Prostate gland (tissue), 2 donors: Measurements from ENCODE around the gene EPB41L5.

Experiments
- CTCF ChIP-seq, 4 experiments: fragments of 200-600 bp in 2 of 4; fragments of 450-650 bp in 2 of 4; sonication (generic) in 2 of 4; IDR thresholded peaks; 1 replicate in 3 of 4; 2 replicates in 1 of 4; pipeline ENCODE4 v1.5.1; 2016 to 2019; ENCODE audit warnings: antibody characterized with exemption in 4 of 4, mild to moderate bottlenecking in 2 of 4, moderate library complexity in 2 of 4
- POLR2A ChIP-seq: fragments of 450-650 bp; IDR thresholded peaks from one replicate; pipeline ENCODE4 v1.6.1; 2016; ENCODE audit warnings: antibody characterized with exemption, mild to moderate bottlenecking
- POLR2AphosphoS5 ChIP-seq: sonication (generic); formaldehyde crosslinking; IDR thresholded peaks from one replicate; pipeline ENCODE4 v1.6.1; 2017; ENCODE audit warnings: antibody characterized with exemption

DNA sequence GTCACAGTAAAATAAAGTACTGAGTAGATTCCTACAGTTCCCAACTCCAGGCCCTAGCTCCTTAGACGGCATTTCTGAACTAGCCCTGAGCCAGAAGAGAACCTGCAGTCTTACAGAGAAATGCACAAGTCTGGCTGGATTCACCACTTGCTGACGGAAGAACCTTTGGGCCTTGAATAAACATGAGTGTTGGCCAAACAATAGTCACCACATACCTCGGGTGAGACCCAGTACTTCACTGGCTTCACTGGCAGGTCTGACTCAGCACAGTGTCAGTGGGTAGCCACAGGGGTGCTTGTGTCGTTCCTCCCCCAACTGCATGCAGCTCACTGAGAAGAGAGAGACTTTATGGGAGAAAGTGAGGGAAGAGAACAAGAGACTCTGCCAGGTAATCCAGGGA, 121.4 kb downstream of the EPB41L5 start:
- TF ChIP-seq CTCF (IDR thresholded peaks at IDR 0.05), result no peak
- TF ChIP-seq POLR2A, result no peak
- TF ChIP-seq POLR2AphosphoS5, result no peak
